ENCODE measurements around the gene SULT1B1. TPM values are rescaled to one million over a fixed set of nuclear protein-coding genes. Genes with fewer than 3 reads are reported as not detected.

Gene SULT1B1
- total RNA-seq, 1 donor from 2014 or later, result 0.11 TPM

- Histone ChIP-seq H4K20me1 (ENCODE audit: insufficient read depth, low read length) (no peaks in the 10 kb centered on the region), H3K79me2 (ENCODE audit: insufficient read depth, low read length) (no peaks in the 10 kb centered on the region), H3K9ac (ENCODE audit: low read length) (no peak overlapping the region), H3K4me2 (ENCODE audit: low read length) (no peak overlapping the region), H3K4me1 (ENCODE audit: insufficient read depth, low read length) (no peaks in the 10 kb centered on the region), H2AFZ (ENCODE audit: low read depth, low read length) (no peak overlapping the region), H3K36me3 (ENCODE audit: insufficient read depth, low read length) (no peaks in the 10 kb centered on the region), H3K4me3 (ENCODE audit: insufficient read depth, low read depth, low read length) (no peak overlapping the region), H3K9me3 (ENCODE audit: insufficient read depth, low read depth, low read length) (no peaks in the 10 kb centered on the region), H3K27ac (ENCODE audit: low read depth, low read length) (no peak overlapping the region), H3K27me3 (ENCODE audit: insufficient read depth, low read length) (no peaks in the 10 kb centered on the region)
- Mint-ChIP-seq H3K9me3 (ENCODE audit: unreplicated experiment) (peaks cover 3% of the 10 kb centered on the region), H3K36me3 (ENCODE audit: low read depth, unreplicated experiment) (no peaks in the 10 kb centered on the region), H3K4me3 (ENCODE audit: unreplicated experiment) (no peak overlapping the region), H3K4me1 (ENCODE audit: low read depth, unreplicated experiment) (peaks cover 1% of the 10 kb centered on the region), H3K27me3 (ENCODE audit: low read depth, unreplicated experiment) (no peaks in the 10 kb centered on the region), H3K27ac (ENCODE audit: unreplicated experiment) (no peak overlapping the region)
- FAIRE-seq, result no peak
- DNase-seq (ENCODE audit: low read depth), result peak; percentile 2
- TF ChIP-seq CTCF (IDR thresholded peaks at IDR 0.05; ENCODE audit: insufficient read depth, low read depth, low read length) (no peak), EZH2 (IDR thresholded peaks at IDR 0.05; ENCODE audit: insufficient read depth, low read length) (no peak)
Observed at GRCh38 chr4:69753686-69754085, 6.7 kb downstream of the SULT1B1 start.

- Histone ChIP-seq H3K27ac (ENCODE audit: low read depth, low read length) (no peak overlapping the region), H3K4me2 (ENCODE audit: low read length) (no peak overlapping the region), H3K9me3 (ENCODE audit: insufficient read depth, low read depth, low read length) (no peaks in the 10 kb centered on the region), H2AFZ (ENCODE audit: low read depth, low read length) (no peak overlapping the region), H3K4me1 (ENCODE audit: insufficient read depth, low read length) (no peaks in the 10 kb centered on the region), H3K4me3 (ENCODE audit: insufficient read depth, low read depth, low read length) (no peak overlapping the region), H4K20me1 (ENCODE audit: insufficient read depth, low read length) (no peaks in the 10 kb centered on the region), H3K27me3 (ENCODE audit: insufficient read depth, low read length) (no peaks in the 10 kb centered on the region), H3K79me2 (ENCODE audit: insufficient read depth, low read length) (no peaks in the 10 kb centered on the region), H3K36me3 (ENCODE audit: insufficient read depth, low read length) (no peaks in the 10 kb centered on the region), H3K9ac (ENCODE audit: low read length) (no peak overlapping the region)
- H3K9me3 Mint-ChIP-seq (ENCODE audit: unreplicated experiment), result peaks cover 3% of the 10 kb centered on the region
- peaks cover 18% of the 10 kb centered on the region for H3K4me1 Mint-ChIP-seq (ENCODE audit: low read depth, unreplicated experiment)
- H3K4me3 Mint-ChIP-seq (ENCODE audit: unreplicated experiment), result no peak overlapping the region
- H3K27me3 Mint-ChIP-seq (ENCODE audit: low read depth, unreplicated experiment), result no peaks in the 10 kb centered on the region
- H3K27ac Mint-ChIP-seq (ENCODE audit: unreplicated experiment), result no peak overlapping the region
- DNase-seq (ENCODE audit: low read depth) (peak; percentile 9), FAIRE-seq (no peak)
- TF ChIP-seq EZH2 (IDR thresholded peaks at IDR 0.05; ENCODE audit: insufficient read depth, low read length), result no peak
- TF ChIP-seq CTCF (IDR thresholded peaks at IDR 0.05; ENCODE audit: insufficient read depth, low read depth, low read length), result no peak
- no peaks in the 10 kb centered on the region for H3K36me3 Mint-ChIP-seq (ENCODE audit: low read depth, unreplicated experiment)
Observed at GRCh38 chr4:69750346-69750745, 10.1 kb downstream of the SULT1B1 start.

GRCh38 chr4:69749771-69750170 lies 10.6 kb downstream of the SULT1B1 start:
- Mint-ChIP-seq H3K27ac (ENCODE audit: unreplicated experiment) (no peak overlapping the region), H3K9me3 (ENCODE audit: unreplicated experiment) (peaks cover 3% of the 10 kb centered on the region), H3K4me1 (ENCODE audit: low read depth, unreplicated experiment) (peaks cover 19% of the 10 kb centered on the region), H3K4me3 (ENCODE audit: unreplicated experiment) (no peak overlapping the region), H3K27me3 (ENCODE audit: low read depth, unreplicated experiment) (no peaks in the 10 kb centered on the region), H3K36me3 (ENCODE audit: low read depth, unreplicated experiment) (no peaks in the 10 kb centered on the region)
- Histone ChIP-seq H3K4me1 (ENCODE audit: insufficient read depth, low read length) (no peaks in the 10 kb centered on the region), H3K36me3 (ENCODE audit: insufficient read depth, low read length) (no peaks in the 10 kb centered on the region), H3K4me2 (ENCODE audit: low read length) (no peak overlapping the region), H3K9ac (ENCODE audit: low read length) (no peak overlapping the region), H2AFZ (ENCODE audit: low read depth, low read length) (no peak overlapping the region), H3K27ac (ENCODE audit: low read depth, low read length) (no peak overlapping the region), H3K27me3 (ENCODE audit: insufficient read depth, low read length) (no peaks in the 10 kb centered on the region), H4K20me1 (ENCODE audit: insufficient read depth, low read length) (no peaks in the 10 kb centered on the region), H3K4me3 (ENCODE audit: insufficient read depth, low read depth, low read length) (no peak overlapping the region), H3K79me2 (ENCODE audit: insufficient read depth, low read length) (no peaks in the 10 kb centered on the region), H3K9me3 (ENCODE audit: insufficient read depth, low read depth, low read length) (no peaks in the 10 kb centered on the region)
- TF ChIP-seq EZH2 (IDR thresholded peaks at IDR 0.05; ENCODE audit: insufficient read depth, low read length) (no peak), CTCF (IDR thresholded peaks at IDR 0.05; ENCODE audit: insufficient read depth, low read depth, low read length) (no peak)
- FAIRE-seq (no peak), DNase-seq (ENCODE audit: low read depth) (peak; percentile 48)

All from astrocyte (in vitro differentiated cells and primary cell).